ENCODE results near the gene CDADC1.

Gene CDADC1

GRCh38 chr13:49259586-49259985 lies 11.9 kb downstream of the CDADC1 start:
- no peak overlapping the region for H3K4me3 ChIP-seq (ENCODE audit: control insufficient read depth, low read depth, low read length)
- TF ChIP-seq CTCF (IDR thresholded peaks at IDR 0.05; ENCODE audit: control insufficient read depth, insufficient read depth, low read depth, low read length, missing control alignments) = no peak
- no peak for DNase-seq (ENCODE audit: low read depth)

GRCh38 chr13:49262634-49263033 lies 14.9 kb downstream of the CDADC1 start:
- no peak for DNase-seq (ENCODE audit: low read depth)
- H3K4me3 ChIP-seq (ENCODE audit: control insufficient read depth, low read depth, low read length) = no peak overlapping the region
- no peak for TF ChIP-seq CTCF (IDR thresholded peaks at IDR 0.05; ENCODE audit: control insufficient read depth, insufficient read depth, low read depth, low read length, missing control alignments)

GRCh38 chr13:49265822-49266221 lies 18.1 kb downstream of the CDADC1 start:
- TF ChIP-seq CTCF (IDR thresholded peaks at IDR 0.05; ENCODE audit: control insufficient read depth, insufficient read depth, low read depth, low read length, missing control alignments) = no peak
- DNase-seq (ENCODE audit: low read depth) = no peak
- no peak overlapping the region for H3K4me3 ChIP-seq (ENCODE audit: control insufficient read depth, low read depth, low read length)

GRCh38 chr13:49271264-49271663 lies 23.5 kb downstream of the CDADC1 start:
- no peak overlapping the region for H3K4me3 ChIP-seq (ENCODE audit: control insufficient read depth, low read depth, low read length)
- DNase-seq (ENCODE audit: low read depth) = no peak
- TF ChIP-seq CTCF (IDR thresholded peaks at IDR 0.05; ENCODE audit: control insufficient read depth, insufficient read depth, low read depth, low read length, missing control alignments) = no peak

- no peak for TF ChIP-seq CTCF (IDR thresholded peaks at IDR 0.05; ENCODE audit: control insufficient read depth, insufficient read depth, low read depth, low read length, missing control alignments)
- DNase-seq (ENCODE audit: low read depth) = no peak
- no peak overlapping the region for H3K4me3 ChIP-seq (ENCODE audit: control insufficient read depth, low read depth, low read length)
Measured at GRCh38 chr13:49272296-49272695, 24.6 kb downstream of the CDADC1 start.

- TF ChIP-seq CTCF (IDR thresholded peaks at IDR 0.05; ENCODE audit: control insufficient read depth, insufficient read depth, low read depth, low read length, missing control alignments) = no peak
- H3K4me3 ChIP-seq (ENCODE audit: control insufficient read depth, low read depth, low read length) = no peak overlapping the region
- no peak for DNase-seq (ENCODE audit: low read depth)
Measured at GRCh38 chr13:49278211-49278610, 30.5 kb downstream of the CDADC1 start.

- no peak overlapping the region for H3K4me3 ChIP-seq (ENCODE audit: control insufficient read depth, low read depth, low read length)
- DNase-seq (ENCODE audit: low read depth) = no peak
- no peak for TF ChIP-seq CTCF (IDR thresholded peaks at IDR 0.05; ENCODE audit: control insufficient read depth, insufficient read depth, low read depth, low read length, missing control alignments)
Measured at GRCh38 chr13:49279112-49279511, 31.4 kb downstream of the CDADC1 start.

Data from AG09309 (cell line).